B cell (primary cell): ENCODE measurements around the gene TUSC1. TPM values are rescaled to one million over a fixed set of nuclear protein-coding genes. Genes with fewer than 3 reads are reported as not detected.

ENCODE experiments used
- ATAC-seq: fragments of 200-7000 bp; cut with Tn5 transposase; one replicate; pipeline ENCODE4 v1.10.0; 2021; ENCODE audit warnings: low read depth, mild to moderate bottlenecking, moderate number of reproducible peaks, moderate library complexity
- CTCF ChIA-PET: fragments of 350-600 bp; sonication (Branson Sonifier 250); formaldehyde crosslinking; loops from one replicate; lab custom pipeline; 2021; ENCODE audit warnings: antibody characterized with exemption, inconsistent platforms; lab: Charles Lee
- POLR2A ChIA-PET: fragments of 350-600 bp; sonication (Branson Sonifier 250); formaldehyde crosslinking; loops from one replicate; lab custom pipeline; 2021; ENCODE audit warnings: antibody characterized with exemption; lab: Charles Lee
- DNase-seq: peaks from one replicate; pipeline ENCODE4 v3.0.0; 2013
- H2AFZ ChIP-seq: 2 replicates; pipeline ENCODE4 v1.6.1; 2012; ENCODE audit warnings: mild to moderate bottlenecking, low read depth, low read length; ENCODE audit not compliant: insufficient read depth, poor library complexity, severe bottlenecking
- H3K27ac ChIP-seq, 2 donors: 1 replicate in 1 of 2; 2 replicates in 1 of 2; pipeline ENCODE4 v1.5.1; 2012 to 2013; ENCODE audit warnings: low read length in 2 of 2, mild to moderate bottlenecking in 2 of 2, moderate library complexity in 1 of 2
- H3K27me3 ChIP-seq, 4 experiments: fragments of 200-600 bp in 1 of 4; sonication (generic) in 1 of 4; replicated peaks in 1 of 4; 1 replicate in 2 of 4; 2 replicates in 2 of 4; pipeline versions ENCODE4 v1.6.1 to v1.7.0; 2013 to 2016; ENCODE audit warnings: low read length in 3 of 4, mild to moderate bottlenecking in 2 of 4, mixed read lengths in 1 of 4, moderate library complexity in 1 of 4; ENCODE audit not compliant: insufficient read depth in 4 of 4, control insufficient read depth in 3 of 4; ENCODE audit errors: control extremely low read depth in 1 of 4
- H3K36me3 ChIP-seq, 2 experiments: replicated peaks in 1 of 2; 1 replicate in 1 of 2; 2 replicates in 1 of 2; pipeline versions ENCODE4 v1.6.1 to v1.7.1; 2013; ENCODE audit warnings: low read length in 1 of 2; ENCODE audit not compliant: insufficient read depth in 2 of 2, control insufficient read depth in 1 of 2; ENCODE audit errors: control extremely low read depth in 1 of 2, extremely low read depth in 1 of 2
- H3K4me1 ChIP-seq, 2 donors: fragments of 200-600 bp in 1 of 2; sonication (generic) in 1 of 2; 1 replicate in 1 of 2; 2 replicates in 1 of 2; pipeline versions ENCODE4 v1.5.1 to v1.6.1; 2013 to 2017; ENCODE audit warnings: low read length in 2 of 2; ENCODE audit not compliant: control insufficient read depth in 2 of 2, insufficient read depth in 2 of 2
- H3K4me2 ChIP-seq: replicated peaks from 2 replicates; pipeline ENCODE3; 2012; ENCODE audit warnings: mild to moderate bottlenecking, low read depth, low read length; ENCODE audit not compliant: poor library complexity, severe bottlenecking
- H3K4me3 ChIP-seq, 5 experiments: fragments of 200-600 bp in 1 of 5; sonication (generic) in 1 of 5; 1 replicate in 3 of 5; 2 replicates in 2 of 5; pipeline versions ENCODE4 v1.5.1 to v1.7.0; 2011 to 2016; ENCODE audit warnings: low read length in 4 of 5, mild to moderate bottlenecking in 4 of 5, low read depth in 2 of 5, control low read depth in 1 of 5, moderate library complexity in 1 of 5; ENCODE audit not compliant: insufficient read depth in 1 of 5; ENCODE audit errors: control extremely low read depth in 1 of 5, extremely low read depth in 1 of 5
- H3K79me2 ChIP-seq: fragments of 200-600 bp; sonication (generic); one replicate; pipeline ENCODE4 v1.6.0; 2016; ENCODE audit warnings: low read length; ENCODE audit not compliant: control insufficient read depth, insufficient read depth
- H3K9ac ChIP-seq: fragments of 200-600 bp; sonication (generic); 2 replicates; pipeline ENCODE4 v1.6.1; 2017; ENCODE audit warnings: mild to moderate bottlenecking, low read length, moderate library complexity
- H3K9me3 ChIP-seq, 3 donors: one replicate each; pipeline versions ENCODE4 v1.6.1 to v1.7.1; 2013; ENCODE audit warnings: low read length in 2 of 3; ENCODE audit not compliant: control insufficient read depth in 2 of 3, insufficient read depth in 1 of 3; ENCODE audit errors: control extremely low read depth in 1 of 3
- H4K20me1 ChIP-seq: 2 replicates; pipeline ENCODE4 v1.6.0; 2012; ENCODE audit warnings: mild to moderate bottlenecking, low read length; ENCODE audit not compliant: insufficient read depth, control insufficient read depth, poor library complexity, severe bottlenecking
- H3K27ac Mint-ChIP-seq: one replicate; pipeline ENCODE4 v1.8.0; 2021; ENCODE audit warnings: mixed read lengths
- H3K27me3 Mint-ChIP-seq: one replicate; pipeline ENCODE4 v1.8.0; 2021; ENCODE audit warnings: mixed read lengths
- H3K4me1 Mint-ChIP-seq: one replicate; pipeline ENCODE4 v1.8.0; 2021; ENCODE audit warnings: mixed read lengths
- H3K4me3 Mint-ChIP-seq: one replicate; pipeline ENCODE4 v1.8.0; 2021; ENCODE audit warnings: mixed read lengths
- H3K9me3 Mint-ChIP-seq: one replicate; pipeline ENCODE4 v1.8.0; 2022; ENCODE audit warnings: mixed read lengths; ENCODE audit not compliant: insufficient read depth
- CTCF ChIP-seq: fragments of 200-600 bp; IDR thresholded peaks from one replicate; pipeline ENCODE4 v1.8.0; 2022; ENCODE audit warnings: antibody characterized with exemption, mild to moderate bottlenecking
- EZH2 ChIP-seq: IDR thresholded peaks from 2 replicates; pipeline ENCODE4 v1.6.1; 2012; ENCODE audit warnings: borderline replicate concordance, low read depth, mild to moderate bottlenecking, moderate library complexity, low read length; ENCODE audit not compliant: insufficient read depth, poor library complexity, severe bottlenecking
- WGBS: methylation state at CpG from one replicate; pipeline ENCODE4 v1.1.5; 2013; ENCODE audit warnings: missing lambda C conversion rate; ENCODE audit not compliant: insufficient coverage; 5-methylcytosine and 5-hydroxymethylcytosine counted together
- intact Hi-C: fragments of 100-400 bp; cut with micrococcal nuclease; formaldehyde crosslinking; loops from one replicate; pipeline ENCODE4 v1.10.0; 2022
- polyA minus RNA-seq: library from RNA; depleted of rRNA, polyadenylated mRNA; stranded (reverse); fragments of >200 nt; gene quantifications from 2 replicates; pipeline ENCODE4 v1.2.3, GENCODE V29; 2012
- polyA plus RNA-seq: library from polyadenylated mRNA; depleted of rRNA; stranded (reverse); fragments of >200 nt; gene quantifications from 2 replicates; pipeline ENCODE4 v1.2.3, GENCODE V29; 2012
- total RNA-seq, 2 donors: library from RNA; stranded (reverse); fragments of 120-200 nt in 1 of 2; gene quantifications; 1 replicate in 1 of 2; 2 replicates in 1 of 2; pipeline versions ENCODE4 v1.2.3 to v1.2.4, GENCODE V29; 2013 to 2022

The TUSC1 gene
- total RNA-seq = 0.29 and 0.34 TPM in 2 replicates
- 1.6 TPM for total RNA-seq (2013)
- polyA plus RNA-seq = 0.55 and 0.82 TPM in 2 replicates
- polyA minus RNA-seq = 2.4 and 3.7 TPM in 2 replicates

- H3K79me2 ChIP-seq = no peaks in the 10 kb centered on the region
- peaks cover 0 to 7% (median 0%) of the 10 kb centered on the region in 4 experiments for H3K27me3 ChIP-seq
- H3K36me3 ChIP-seq = no peaks in the 10 kb centered on the region
- H3K9me3 Mint-ChIP-seq = peaks cover 2% of the 10 kb centered on the region
- intact Hi-C loops = no loop called here
- peaks cover 5% of the 10 kb centered on the region for H3K4me1 Mint-ChIP-seq
- ATAC-seq (peak; percentile 49), DNase-seq (peak; percentile 47)
- H3K9ac ChIP-seq = peak within 1 kb of the TSS; percentile 58
- H2AFZ ChIP-seq = peak within 1 kb of the TSS; percentile 75
- peak within 1 kb of the TSS in 4 of 5 experiments; percentile 55 to 60 (median 56) for H3K4me3 ChIP-seq
- H3K27me3 Mint-ChIP-seq = peaks cover 9% of the 10 kb centered on the region
- TF ChIP-seq EZH2 = no peak
- no peak for TF ChIP-seq CTCF
- H3K27ac ChIP-seq = no peak within 1 kb of the TSS
- H3K4me2 ChIP-seq = peak within 1 kb of the TSS; percentile 71
- 5% methylated on average over 57 of the region's 57 CpGs for WGBS
- peak within 1 kb of the TSS; percentile 75 for H3K4me3 Mint-ChIP-seq
- H3K4me1 ChIP-seq = peaks cover 3% of the 10 kb centered on the region in 2 donors
- no peak within 1 kb of the TSS for H3K27ac Mint-ChIP-seq
- CTCF ChIA-PET = no interaction called here
- H3K9me3 ChIP-seq = no peaks in the 10 kb centered on the region
- no peaks in the 10 kb centered on the region for H4K20me1 ChIP-seq
- POLR2A ChIA-PET = no interaction called here
These were observed at the start of gene TUSC1 for GRCh38 chr9:25678147-25678666. TSS of gene TUSC1 (minus strand) at chr9:25678444. CDS start at chr9:25678312, 132 bp downstream.

DNA sequence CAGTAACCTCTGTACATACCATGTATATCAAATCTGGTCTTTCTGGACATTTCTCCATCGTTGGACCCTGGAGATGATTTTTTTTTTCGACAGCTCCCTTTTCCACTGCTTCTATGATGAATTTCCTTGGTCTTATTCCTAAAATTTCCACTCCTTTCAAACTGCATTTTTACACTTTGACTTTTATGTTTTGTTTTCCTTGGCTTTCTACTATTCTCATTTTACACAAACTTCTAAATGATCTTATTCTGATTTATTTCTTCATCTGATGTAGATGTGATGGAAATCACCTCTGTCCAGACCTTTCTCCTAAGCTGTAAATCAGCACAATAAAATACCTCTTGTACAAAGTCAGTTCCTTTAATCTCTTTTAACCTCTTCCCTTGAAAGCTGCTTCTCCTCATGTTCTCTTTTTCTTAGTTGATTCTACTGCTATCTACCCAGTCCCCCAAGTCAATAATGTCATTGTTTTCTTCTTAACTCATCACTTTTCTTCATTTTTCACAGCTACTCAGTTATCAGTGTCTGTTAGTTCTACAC is 48.7 kb upstream of the TUSC1 start:
- DNase-seq (no peak), ATAC-seq (no peak)
- intact Hi-C loops = no loop called here
- ChIA-PET POLR2A (no interaction called here), CTCF (no interaction called here)
- no peaks in the 10 kb centered on the region for H3K4me1 Mint-ChIP-seq
- no peak overlapping the region for H3K27ac Mint-ChIP-seq
- H3K9me3 Mint-ChIP-seq = no peaks in the 10 kb centered on the region
- H2AFZ ChIP-seq = no peak overlapping the region
- no peaks in the 10 kb centered on the region for H3K36me3 ChIP-seq
- H3K9me3 ChIP-seq = peaks cover 0 to 2% (median 0%) of the 10 kb centered on the region in 3 donors
- no peak overlapping the region for H3K27ac ChIP-seq
- no peak overlapping the region for H3K4me3 Mint-ChIP-seq
- H3K79me2 ChIP-seq = no peaks in the 10 kb centered on the region
- no peaks in the 10 kb centered on the region for H3K27me3 ChIP-seq
- H3K9ac ChIP-seq = no peak overlapping the region
- TF ChIP-seq CTCF = no peak
- no peak for TF ChIP-seq EZH2
- H3K4me2 ChIP-seq = no peak overlapping the region
- WGBS = 73% methylated on average over 2 of the region's 2 CpGs
- no peaks in the 10 kb centered on the region for H4K20me1 ChIP-seq
- H3K4me1 ChIP-seq = no peaks in the 10 kb centered on the region
- H3K4me3 ChIP-seq = no peak overlapping the region
- no peaks in the 10 kb centered on the region for H3K27me3 Mint-ChIP-seq
